HG03025 (cell line): ENCODE measurements around the gene CFC1B.
"Not testable (repeated sequence)": the region's sequence is repeated elsewhere in the genome, so short reads cannot be mapped to it uniquely, and the experiment has no call there.

ENCODE experiments used
- ATAC-seq: cut with Tn5 transposase; IDR thresholded peaks from one replicate; pipeline ENCODE4 v1.9.1; 2021; ENCODE audit warnings: mild to moderate bottlenecking, moderate library complexity; ENCODE audit not compliant: unreplicated experiment, low FRiP score

The CFC1B gene

GRCh38 chr2:130520992-130521391 lies at the start of gene CFC1B:
CFC1B (plus strand) TSS chr2:130521222; CDS start chr2:130521485, 263 bp downstream.
- not testable (repeated sequence) for ATAC-seq

DNA sequence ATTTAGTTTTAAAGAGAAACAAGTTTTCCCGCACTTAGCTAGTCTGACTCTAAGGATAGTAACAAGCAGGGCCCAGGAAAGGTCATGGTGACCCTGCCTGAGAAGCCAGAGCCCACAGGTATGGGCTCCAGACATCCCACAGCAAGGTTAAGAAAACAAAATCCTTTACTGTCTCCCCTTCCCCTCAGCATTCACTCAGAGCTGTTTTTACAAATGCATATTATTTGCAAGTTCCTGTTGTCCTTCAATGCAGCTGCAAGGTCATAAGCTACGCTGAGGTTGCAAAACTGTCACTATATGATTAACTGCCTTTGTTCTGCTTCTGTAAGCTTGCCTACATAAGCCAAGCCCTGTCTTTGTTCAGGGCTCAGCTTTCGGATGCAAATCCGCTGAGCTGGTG lies 29.9 kb upstream of the CFC1B start:
- ATAC-seq: not testable (repeated sequence)

DNA sequence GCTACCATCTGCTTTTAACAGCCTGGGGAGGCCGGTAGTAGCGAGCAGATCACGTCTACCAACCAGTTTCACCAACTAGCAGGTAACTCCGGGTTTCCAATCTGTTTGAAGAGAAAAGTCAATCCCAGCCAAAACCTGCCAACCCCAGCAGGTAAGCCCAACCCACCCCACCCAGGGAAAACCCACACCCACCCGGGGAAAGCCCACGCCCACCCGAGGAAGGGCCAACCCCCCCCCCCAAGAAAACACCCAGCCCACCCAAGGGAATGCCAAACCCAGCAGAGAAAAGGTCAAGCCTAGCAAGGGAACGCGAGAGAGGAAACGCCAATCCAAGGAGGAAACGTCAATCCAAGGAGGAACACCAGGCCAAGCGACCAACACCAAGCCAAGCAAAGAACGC lies 11.8 kb upstream of the CFC1B start, which contains the start of gene POTEI:
Gene POTEI (minus strand): TSS at position 101 of the 400 bp plus-strand sequence. CDS start 93 bp downstream, at position 8.
- not testable (repeated sequence) for ATAC-seq

- ATAC-seq: not testable (repeated sequence)
Observed at GRCh38 chr2:130510807-130511746, 9.9 kb upstream of the CFC1B start.

DNA sequence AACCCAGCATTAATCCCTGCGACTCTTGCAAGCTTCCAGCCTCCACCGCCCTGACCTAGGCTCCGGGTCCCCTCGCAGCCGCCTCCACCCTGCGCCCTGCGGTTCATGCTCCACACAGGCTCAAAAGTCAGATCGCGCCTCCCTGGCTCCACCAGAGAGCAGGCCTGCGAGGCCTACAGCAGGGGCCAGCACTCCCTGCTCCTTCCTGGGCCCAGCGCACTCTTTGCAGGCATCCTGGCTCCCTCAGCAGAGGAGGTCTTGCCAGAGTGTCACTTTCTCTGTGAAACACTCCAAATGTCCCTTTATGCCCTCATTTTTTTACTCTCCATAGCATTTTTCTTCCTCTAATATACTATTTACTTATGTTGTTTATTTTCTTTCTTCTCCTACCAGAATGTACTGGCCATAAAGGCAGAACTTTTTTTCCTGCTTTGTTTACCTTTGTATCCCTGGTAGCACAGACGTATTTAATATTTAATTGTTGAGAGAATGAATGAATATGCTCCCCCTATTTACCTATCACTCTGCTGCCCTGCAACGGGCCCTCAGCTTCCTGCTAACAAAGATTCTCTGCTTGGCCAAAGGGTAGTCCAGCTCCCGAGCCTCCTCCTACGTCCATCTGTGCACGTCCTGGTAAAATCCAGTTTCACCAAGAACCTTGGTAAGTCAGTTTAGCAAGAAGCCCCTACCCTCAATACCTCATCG lies 9.1 kb upstream of the CFC1B start:
- ATAC-seq: not testable (repeated sequence)

DNA sequence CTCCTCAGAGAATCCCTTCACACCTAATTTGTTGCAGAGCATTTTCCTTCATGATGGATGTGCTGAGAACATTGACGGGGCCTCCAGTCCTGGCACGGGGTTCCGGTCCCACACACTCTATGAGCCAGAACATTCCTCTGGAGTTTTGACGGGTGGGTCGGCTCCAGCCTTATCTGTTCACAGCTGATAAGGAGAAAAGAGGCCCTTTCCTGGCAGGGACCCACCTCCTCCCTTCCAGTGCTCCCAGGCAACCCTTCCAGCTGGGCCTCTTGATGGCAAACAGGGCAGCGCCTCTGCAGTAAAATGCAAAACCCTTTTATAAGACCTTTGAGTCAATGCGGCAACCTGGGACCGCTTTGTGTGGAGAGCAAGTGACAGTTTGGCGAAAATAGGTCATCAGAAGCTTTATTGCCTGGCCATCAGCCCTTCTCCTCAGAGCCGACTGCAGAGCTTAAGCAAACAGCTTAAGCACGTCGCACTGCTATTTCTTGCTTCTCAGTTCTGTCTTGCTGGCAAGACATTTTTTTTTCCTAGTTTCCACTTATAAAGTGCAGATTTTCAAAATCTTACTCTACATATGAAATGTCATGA lies 2.4 kb upstream of the CFC1B start:
- ATAC-seq: not testable (repeated sequence)

DNA sequence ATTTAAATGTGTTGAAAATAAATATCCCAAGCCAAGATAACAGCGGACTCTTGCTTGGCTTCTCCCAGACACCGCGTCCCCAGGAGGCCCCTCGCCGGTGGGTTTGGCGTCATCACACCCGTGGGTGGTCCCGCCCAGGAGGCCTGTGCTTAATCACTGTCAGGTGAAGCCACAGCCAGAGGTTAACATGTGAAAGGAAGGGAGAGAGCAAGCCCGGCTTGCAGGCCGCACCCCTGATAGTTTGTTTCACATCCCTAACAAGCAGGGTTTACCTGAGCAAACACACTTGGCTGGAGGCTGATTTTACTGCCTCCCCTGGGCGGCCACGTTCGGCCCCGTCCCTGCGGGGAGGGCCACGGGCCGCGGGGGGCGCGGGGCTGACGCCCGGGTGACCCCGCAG lies 1.4 kb downstream of the CFC1B start:
- ATAC-seq: not testable (repeated sequence)

DNA sequence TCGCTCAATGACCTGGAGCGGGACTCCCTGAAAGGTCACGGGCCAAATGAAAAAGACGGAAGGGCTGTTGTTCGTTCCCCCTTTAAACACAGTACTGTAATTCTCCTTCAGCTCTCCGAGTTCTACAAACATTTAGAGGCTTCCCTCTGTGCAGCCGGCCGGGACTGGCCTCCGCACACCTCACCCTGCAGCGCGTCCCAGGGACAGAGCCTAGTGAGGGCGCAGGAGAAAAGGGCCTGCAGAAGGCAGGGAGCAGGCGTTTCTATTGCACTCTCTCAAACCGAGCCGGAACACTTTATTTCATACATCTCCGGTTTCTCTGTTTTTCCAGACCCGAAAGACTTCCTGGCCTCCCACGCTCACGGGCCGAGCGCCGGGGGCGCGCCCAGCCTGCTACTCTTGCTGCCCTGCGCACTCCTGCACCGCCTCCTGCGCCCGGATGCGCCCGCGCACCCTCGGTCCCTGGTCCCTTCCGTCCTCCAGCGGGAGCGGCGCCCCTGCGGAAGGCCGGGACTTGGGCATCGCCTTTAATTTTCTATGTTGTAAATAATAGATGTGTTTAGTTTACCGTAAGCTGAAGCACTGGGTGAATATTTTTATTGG lies 6.4 kb downstream of the CFC1B start:
- not testable (repeated sequence) for ATAC-seq

DNA sequence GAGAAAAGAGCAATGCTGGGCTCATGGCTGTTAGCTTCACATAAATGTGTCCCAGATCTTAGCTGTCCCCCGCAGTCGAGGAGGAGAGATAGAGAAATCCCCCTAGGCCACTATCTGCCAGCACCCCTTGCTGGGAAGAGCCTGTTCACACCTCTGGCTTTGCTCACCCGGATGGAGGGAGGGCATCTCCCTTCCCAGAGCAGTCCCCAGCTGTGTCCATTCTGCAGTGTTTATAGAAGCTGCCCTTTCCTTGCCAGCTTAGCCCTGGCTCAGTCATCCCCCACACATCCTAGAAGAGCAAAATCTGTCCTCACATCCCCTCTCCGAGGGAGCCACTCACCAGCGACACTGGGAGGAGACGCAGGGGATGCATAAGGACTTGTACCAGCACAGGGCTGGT lies 8.5 kb downstream of the CFC1B start:
- ATAC-seq: not testable (repeated sequence)

DNA sequence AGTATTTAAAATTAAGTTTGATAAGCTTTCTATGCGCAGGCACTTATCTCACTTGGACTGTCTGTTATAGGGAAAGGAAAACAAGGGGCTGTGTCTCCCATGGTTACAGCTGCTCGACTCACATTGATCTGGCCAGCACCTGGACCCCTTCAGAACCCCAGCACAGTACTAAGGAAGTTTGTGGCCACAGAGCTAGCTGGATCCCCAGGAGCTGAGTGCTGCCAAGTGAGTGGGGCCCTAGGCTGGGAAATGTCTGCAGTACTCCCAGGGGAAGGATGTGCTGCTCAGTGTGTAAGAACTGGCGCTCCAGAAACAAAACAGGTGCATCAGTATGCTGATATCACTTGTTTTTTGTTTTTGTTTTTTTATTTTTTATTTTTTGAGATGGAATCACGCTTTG lies 9.2 kb downstream of the CFC1B start:
- not testable (repeated sequence) for ATAC-seq

- not testable (repeated sequence) for ATAC-seq
Observed at GRCh38 chr2:130531225-130531624, 10.2 kb downstream of the CFC1B start.

GRCh38 chr2:130531672-130532071 lies 10.7 kb downstream of the CFC1B start:
- not testable (repeated sequence) for ATAC-seq

- not testable (repeated sequence) for ATAC-seq
Observed at GRCh38 chr2:130536654-130537053, 15.6 kb downstream of the CFC1B start.

DNA sequence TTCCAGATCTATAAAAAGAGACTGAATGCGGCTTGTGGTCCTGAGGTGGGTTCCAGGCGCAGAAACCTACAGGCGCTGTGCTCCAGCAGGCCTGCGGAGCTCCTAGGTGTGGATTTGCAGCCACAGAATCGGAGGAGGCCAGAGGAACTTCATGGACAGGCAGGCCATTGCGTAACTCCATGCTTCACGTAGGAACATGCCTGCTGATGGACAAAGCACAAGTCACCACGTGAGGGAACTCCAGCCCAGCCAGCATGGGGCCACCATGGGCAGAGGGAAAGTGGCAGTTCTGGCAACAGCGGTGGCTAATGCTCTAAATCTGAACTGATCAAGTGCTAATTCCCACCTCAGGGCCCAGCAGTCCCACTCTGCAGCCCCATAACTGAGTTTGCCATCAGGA lies 17.2 kb downstream of the CFC1B start:
- ATAC-seq: not testable (repeated sequence)

- ATAC-seq: not testable (repeated sequence)
Observed at GRCh38 chr2:130542789-130543188, 21.8 kb downstream of the CFC1B start.

DNA sequence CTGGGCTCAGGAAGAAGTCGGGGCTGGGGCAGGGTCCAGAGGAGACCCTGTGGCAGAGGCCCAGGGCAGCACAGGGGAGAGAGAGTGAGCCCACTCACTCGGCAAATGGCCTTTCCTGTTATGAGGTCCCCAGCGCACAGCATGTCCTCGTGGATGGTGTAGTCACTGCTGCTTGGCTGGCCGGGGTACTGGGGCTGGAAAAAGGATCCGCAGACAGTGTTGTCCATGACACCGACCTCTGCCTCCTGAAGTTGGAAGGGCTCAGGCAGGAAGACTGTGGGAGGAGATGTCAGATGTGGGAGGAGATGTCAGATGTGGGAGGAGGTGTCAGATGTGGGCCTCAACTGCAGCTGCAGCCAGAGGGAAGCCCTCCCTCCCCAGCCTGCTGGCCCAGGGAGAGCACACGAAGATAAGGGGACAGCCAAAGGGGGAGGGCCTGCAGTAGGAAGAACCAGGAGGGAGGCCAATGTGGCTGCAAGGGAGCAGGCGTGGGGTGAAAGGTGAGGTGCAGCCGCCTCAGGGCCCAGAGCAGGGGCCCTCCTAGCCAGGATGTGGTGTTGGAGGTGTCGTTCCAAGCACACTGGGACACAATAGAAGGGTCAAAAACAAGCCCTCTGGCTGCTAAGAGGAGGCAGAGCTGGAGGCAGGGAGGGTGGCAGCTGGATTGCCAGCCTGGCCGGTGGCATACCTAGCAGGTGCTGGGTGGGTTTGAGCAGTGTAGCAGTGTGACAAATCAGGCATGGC lies 22.9 kb downstream of the CFC1B start:
- ATAC-seq: not testable (repeated sequence)

- ATAC-seq: not testable (repeated sequence)
Observed at GRCh38 chr2:130544978-130545377, 24.0 kb downstream of the CFC1B start.

DNA sequence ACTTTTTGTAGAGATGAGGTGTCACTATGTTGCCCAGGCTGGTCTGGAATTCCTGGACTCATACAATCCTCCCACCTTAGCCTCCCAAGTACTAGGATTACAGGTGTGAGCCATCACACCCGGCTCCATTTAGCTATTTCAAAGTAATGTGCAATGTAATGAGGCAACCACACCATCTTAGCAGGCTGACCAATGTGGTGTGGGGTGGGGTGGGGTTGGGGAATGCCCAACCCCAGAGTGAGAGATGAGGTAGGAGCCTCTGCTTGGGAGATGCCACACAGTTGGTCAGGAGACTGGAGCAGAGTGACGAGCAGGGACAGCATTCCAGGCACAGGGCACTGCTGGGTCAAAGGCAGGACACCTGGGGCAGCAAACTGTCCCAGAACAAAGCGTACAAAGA lies 27.4 kb downstream of the CFC1B start:
- ATAC-seq: not testable (repeated sequence)

DNA sequence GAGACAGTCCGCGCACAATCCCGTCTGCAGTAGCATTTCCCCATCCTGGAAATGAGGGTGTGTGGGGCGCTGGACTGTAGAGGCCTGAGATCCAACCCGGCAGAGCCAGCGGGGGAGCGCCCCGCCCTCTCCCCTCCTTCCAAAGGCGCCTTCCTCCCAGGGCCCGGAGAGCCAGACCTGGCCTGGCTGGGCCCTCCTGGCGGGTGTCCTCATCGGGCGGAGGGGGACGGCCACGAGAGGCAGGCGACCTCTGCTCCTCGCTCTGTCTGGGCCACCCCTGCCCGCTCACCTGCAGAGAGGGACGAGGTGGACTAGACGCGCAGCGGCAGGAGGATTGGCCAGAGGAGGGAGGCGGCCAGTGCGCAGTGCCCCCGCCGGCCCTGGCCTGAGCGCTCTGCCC lies 28.5 kb downstream of the CFC1B start:
- ATAC-seq: not testable (repeated sequence)

DNA sequence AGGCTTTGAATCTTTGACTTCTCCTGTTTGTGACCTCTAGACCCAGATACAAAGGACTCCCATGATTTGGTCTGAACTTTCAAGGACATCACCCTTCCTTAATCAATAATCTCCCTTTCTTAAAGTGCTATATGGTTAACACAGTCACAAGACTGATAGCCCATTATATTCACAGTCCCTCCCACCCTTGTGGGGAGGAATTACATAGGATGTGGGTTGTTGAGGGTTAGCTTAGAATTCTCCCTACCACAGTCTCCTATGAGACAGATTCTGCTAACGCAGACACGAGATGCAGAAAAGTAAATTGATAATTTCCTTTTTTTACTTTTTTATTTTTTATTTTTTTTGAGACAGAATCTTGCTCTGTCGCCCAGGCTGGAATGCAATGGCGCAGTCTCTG lies 33.2 kb downstream of the CFC1B start:
- not testable (repeated sequence) for ATAC-seq
